Measurements from ENCODE around the gene SVIP.

DNA sequence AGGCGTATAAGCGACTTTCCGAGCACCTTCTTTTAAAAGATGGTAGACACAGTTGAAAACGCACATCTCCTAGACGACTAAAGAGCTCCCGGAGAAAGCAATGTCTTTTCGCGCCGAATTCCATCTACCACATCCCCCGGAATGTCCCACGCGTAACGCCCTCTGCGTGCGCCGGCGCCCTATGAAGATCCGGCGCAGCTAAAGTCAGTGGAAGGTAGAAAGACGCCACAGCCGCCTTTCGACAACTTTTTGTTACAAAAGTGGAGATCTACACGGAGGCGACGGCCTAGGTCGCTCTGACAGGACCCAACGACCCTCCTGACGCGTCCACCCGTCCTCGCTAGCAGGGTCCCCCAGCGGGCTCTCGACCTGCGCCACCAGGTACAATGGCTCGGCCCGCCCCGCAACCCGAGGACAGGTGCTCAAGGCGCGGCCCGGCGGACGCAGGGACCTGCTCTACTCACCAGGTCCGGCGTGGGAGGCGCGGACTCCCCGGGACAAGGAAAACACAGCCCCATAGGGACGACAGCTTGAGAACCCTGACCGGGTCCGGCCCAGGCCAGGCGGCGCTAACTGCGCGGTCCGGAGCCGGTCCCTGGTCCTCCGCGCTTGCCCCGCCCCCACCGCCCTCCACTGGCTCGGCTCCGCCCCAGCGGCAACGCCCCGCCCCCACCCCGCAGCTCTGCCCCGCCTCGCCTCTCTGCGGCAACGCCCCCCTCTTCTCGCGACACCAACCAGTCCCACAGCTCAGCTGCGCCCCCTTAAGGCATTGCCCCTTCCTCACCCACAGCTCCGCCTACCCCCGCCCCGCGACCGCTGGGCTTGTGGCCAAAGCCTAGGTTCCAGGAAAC lies at the start of gene SVIP:
- TF ChIP-seq, protein P1, sequence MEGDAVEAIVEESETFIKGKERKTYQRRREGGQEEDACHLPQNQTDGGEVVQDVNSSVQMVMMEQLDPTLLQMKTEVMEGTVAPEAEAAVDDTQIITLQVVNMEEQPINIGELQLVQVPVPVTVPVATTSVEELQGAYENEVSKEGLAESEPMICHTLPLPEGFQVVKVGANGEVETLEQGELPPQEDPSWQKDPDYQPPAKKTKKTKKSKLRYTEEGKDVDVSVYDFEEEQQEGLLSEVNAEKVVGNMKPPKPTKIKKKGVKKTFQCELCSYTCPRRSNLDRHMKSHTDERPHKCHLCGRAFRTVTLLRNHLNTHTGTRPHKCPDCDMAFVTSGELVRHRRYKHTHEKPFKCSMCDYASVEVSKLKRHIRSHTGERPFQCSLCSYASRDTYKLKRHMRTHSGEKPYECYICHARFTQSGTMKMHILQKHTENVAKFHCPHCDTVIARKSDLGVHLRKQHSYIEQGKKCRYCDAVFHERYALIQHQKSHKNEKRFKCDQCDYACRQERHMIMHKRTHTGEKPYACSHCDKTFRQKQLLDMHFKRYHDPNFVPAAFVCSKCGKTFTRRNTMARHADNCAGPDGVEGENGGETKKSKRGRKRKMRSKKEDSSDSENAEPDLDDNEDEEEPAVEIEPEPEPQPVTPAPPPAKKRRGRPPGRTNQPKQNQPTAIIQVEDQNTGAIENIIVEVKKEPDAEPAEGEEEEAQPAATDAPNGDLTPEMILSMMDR (IDR thresholded peaks at IDR 0.05; ENCODE audit: poor library complexity, severe bottlenecking), result peak; percentile 73
- TF ChIP-seq TAF1 (IDR thresholded peaks at IDR 0.05; ENCODE audit: low read depth) (no peak), EZH2 (IDR thresholded peaks at IDR 0.05; ENCODE audit: borderline replicate concordance, insufficient read depth, low read length, poor library complexity, severe bottlenecking) (no peak), SMC3 (conservative IDR thresholded peaks at IDR 0.05; ENCODE audit: poor library complexity) (peak; percentile 38), EP300 (conservative IDR thresholded peaks at IDR 0.05; ENCODE audit: poor library complexity, severe bottlenecking) (no peak), MXI1 (conservative IDR thresholded peaks at IDR 0.05; ENCODE audit: poor library complexity, severe bottlenecking) (peak; percentile 52)
- TF ChIP-seq, protein P2, sequence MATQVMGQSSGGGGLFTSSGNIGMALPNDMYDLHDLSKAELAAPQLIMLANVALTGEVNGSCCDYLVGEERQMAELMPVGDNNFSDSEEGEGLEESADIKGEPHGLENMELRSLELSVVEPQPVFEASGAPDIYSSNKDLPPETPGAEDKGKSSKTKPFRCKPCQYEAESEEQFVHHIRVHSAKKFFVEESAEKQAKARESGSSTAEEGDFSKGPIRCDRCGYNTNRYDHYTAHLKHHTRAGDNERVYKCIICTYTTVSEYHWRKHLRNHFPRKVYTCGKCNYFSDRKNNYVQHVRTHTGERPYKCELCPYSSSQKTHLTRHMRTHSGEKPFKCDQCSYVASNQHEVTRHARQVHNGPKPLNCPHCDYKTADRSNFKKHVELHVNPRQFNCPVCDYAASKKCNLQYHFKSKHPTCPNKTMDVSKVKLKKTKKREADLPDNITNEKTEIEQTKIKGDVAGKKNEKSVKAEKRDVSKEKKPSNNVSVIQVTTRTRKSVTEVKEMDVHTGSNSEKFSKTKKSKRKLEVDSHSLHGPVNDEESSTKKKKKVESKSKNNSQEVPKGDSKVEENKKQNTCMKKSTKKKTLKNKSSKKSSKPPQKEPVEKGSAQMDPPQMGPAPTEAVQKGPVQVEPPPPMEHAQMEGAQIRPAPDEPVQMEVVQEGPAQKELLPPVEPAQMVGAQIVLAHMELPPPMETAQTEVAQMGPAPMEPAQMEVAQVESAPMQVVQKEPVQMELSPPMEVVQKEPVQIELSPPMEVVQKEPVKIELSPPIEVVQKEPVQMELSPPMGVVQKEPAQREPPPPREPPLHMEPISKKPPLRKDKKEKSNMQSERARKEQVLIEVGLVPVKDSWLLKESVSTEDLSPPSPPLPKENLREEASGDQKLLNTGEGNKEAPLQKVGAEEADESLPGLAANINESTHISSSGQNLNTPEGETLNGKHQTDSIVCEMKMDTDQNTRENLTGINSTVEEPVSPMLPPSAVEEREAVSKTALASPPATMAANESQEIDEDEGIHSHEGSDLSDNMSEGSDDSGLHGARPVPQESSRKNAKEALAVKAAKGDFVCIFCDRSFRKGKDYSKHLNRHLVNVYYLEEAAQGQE (IDR thresholded peaks at IDR 0.05; ENCODE audit: borderline replicate concordance), result no peak

Data from neural cell (in vitro differentiated cells).